ENCODE measurements around the gene ATF7IP. TPM values are rescaled to one million over a fixed set of nuclear protein-coding genes. Genes with fewer than 3 reads are reported as not detected.
"Not testable (repeated sequence)": the region's sequence is repeated elsewhere in the genome, so short reads cannot be mapped to it uniquely, and the experiment has no call there.

The ATF7IP gene
- total RNA-seq, 1 experiment from 2014 or later = 19.5 TPM

GRCh38 chr12:14395074-14395778, 29.7 kb downstream of the ATF7IP start:
- Histone ChIP-seq H3K4me3 (ENCODE audit: insufficient read depth, low read depth, low read length) (no peak overlapping the region), H3K27me3 (ENCODE audit: control insufficient read depth, insufficient read depth, low read length) (no peaks in the 10 kb centered on the region), H3K36me3 (replicated peaks; ENCODE audit: control insufficient read depth, insufficient read depth, low read length) (no peaks in the 10 kb centered on the region; the same call in 1 of the 2 replicates)
- no peak for DNase-seq

DNA sequence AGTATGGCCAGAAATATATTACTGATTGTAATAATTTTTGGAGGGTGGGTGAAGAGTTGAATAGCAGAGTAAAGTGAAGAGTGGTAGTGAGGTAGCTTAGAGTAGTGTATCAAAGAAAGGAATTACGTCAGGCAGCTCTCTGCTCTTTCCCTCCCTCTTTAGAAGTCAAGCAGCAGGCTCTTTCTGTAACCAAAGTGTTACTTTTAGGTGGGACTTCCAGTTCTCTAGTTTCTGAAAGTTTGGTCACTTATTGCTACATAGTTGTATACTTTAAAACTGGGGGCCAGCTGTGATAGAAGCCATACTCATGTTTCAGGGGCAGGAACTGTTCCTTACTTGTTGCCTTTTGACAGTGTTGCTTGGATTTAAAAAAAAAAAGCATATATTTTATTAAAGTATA, 30.6 kb downstream of the ATF7IP start:
- no peak for DNase-seq
- Histone ChIP-seq H3K4me3 (ENCODE audit: insufficient read depth, low read depth, low read length) (no peak overlapping the region), H3K36me3 (replicated peaks; ENCODE audit: control insufficient read depth, insufficient read depth, low read length) (no peaks in the 10 kb centered on the region; the same call in 1 of the 2 replicates), H3K27me3 (ENCODE audit: control insufficient read depth, insufficient read depth, low read length) (no peaks in the 10 kb centered on the region)

- Histone ChIP-seq H3K4me3 (ENCODE audit: insufficient read depth, low read depth, low read length) (no peak overlapping the region), H3K36me3 (replicated peaks; ENCODE audit: control insufficient read depth, insufficient read depth, low read length) (no peaks in the 10 kb centered on the region; the same call in 1 of the 2 replicates), H3K27me3 (ENCODE audit: control insufficient read depth, insufficient read depth, low read length) (no peaks in the 10 kb centered on the region)
- no peak for DNase-seq
Measured at GRCh38 chr12:14399871-14400270, 34.4 kb downstream of the ATF7IP start.

DNA sequence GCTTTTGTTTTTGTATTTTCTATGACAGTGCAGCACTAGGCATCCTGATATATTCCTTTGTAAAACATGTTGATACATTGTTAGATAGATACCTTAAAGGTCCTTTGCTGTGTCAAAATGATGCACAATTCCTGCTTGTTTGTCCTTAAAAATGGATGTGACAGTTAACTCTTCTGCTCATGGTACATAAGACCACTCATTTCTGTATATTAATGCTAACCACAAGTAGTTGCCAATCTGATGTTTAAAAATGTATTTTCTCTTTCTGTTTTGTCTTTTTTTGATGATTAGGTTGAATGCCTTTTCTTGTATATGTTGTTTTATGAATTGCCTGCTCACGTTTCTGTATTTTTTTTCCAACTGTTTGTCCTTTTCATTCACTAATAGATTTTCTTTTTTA, 35.1 kb downstream of the ATF7IP start:
- Histone ChIP-seq H3K36me3 (replicated peaks; ENCODE audit: control insufficient read depth, insufficient read depth, low read length) (no peaks in the 10 kb centered on the region; the same call in 1 of the 2 replicates), H3K27me3 (ENCODE audit: control insufficient read depth, insufficient read depth, low read length) (no peaks in the 10 kb centered on the region), H3K4me3 (ENCODE audit: insufficient read depth, low read depth, low read length) (no peak overlapping the region)
- DNase-seq = no peak

- not testable (repeated sequence) for DNase-seq; H3K36me3 ChIP-seq (replicated peaks; ENCODE audit: control insufficient read depth, insufficient read depth, low read length); H3K27me3 ChIP-seq (ENCODE audit: control insufficient read depth, insufficient read depth, low read length); H3K4me3 ChIP-seq (ENCODE audit: insufficient read depth, low read depth, low read length)
Measured at GRCh38 chr12:14401267-14401666, 35.8 kb downstream of the ATF7IP start.

- Histone ChIP-seq H3K4me3 (ENCODE audit: insufficient read depth, low read depth, low read length) (no peak overlapping the region), H3K27me3 (ENCODE audit: control insufficient read depth, insufficient read depth, low read length) (no peaks in the 10 kb centered on the region), H3K36me3 (replicated peaks; ENCODE audit: control insufficient read depth, insufficient read depth, low read length) (no peaks in the 10 kb centered on the region; the same call in 1 of the 2 replicates)
- DNase-seq = no peak
Measured at GRCh38 chr12:14402697-14403096, 37.2 kb downstream of the ATF7IP start.

- H3K36me3 ChIP-seq (replicated peaks; ENCODE audit: control insufficient read depth, insufficient read depth, low read length) = no peaks in the 10 kb centered on the region; the same call in 1 of the 2 replicates
- no peak overlapping the region for H3K4me3 ChIP-seq (ENCODE audit: insufficient read depth, low read depth, low read length)
- no peak for DNase-seq
- H3K27me3 ChIP-seq (ENCODE audit: control insufficient read depth, insufficient read depth, low read length) = no peaks in the 10 kb centered on the region
Measured at GRCh38 chr12:14403293-14403692, 37.8 kb downstream of the ATF7IP start.

DNA sequence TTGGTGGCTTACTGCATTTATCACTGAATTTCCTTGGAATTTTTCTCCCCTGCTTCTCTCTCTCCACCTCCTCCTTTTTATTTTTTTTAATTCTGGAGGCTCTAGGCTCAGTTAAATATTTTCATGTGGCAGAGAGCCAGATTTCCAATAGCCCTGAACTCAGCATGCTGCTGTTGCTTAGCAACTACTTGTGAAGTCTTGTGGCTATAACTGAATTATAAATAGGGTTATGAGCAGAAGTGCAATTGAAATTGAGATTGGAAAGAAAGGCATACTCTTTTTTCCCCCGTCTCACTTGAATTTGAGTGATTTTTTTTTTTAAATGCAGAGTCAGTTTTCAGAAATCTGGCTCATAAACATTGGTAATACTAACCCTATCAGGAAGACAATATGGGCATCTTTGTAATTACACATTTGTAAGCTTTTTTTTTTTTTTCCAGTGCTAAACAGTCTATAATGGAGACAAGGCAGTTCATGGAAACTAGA, 38.3 kb downstream of the ATF7IP start:
- Histone ChIP-seq H3K36me3 (replicated peaks; ENCODE audit: control insufficient read depth, insufficient read depth, low read length) (no peaks in the 10 kb centered on the region; the same call in 1 of the 2 replicates), H3K4me3 (ENCODE audit: insufficient read depth, low read depth, low read length) (no peak overlapping the region), H3K27me3 (ENCODE audit: control insufficient read depth, insufficient read depth, low read length) (no peaks in the 10 kb centered on the region)
- no peak for DNase-seq

DNA sequence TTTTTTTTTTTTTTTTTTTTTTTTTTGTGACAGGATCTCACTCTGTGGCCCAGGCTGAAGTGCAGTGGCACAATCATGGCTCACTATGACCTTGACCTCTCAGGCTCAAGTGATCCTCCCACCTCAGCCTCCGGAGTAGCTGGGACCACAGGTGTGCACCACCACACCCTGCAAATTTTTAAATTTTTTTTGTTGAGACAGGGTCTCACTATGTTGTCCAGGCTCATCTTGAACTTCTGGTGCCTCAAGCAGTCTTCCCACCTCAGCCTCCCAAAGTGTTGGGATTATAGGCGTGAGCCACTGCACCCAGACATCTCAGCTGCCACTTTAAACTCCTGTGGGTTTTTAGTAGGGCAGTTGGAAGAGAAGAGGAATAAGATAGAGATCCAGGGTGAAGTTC, 39.9 kb downstream of the ATF7IP start:
- H3K36me3 ChIP-seq (replicated peaks; ENCODE audit: control insufficient read depth, insufficient read depth, low read length); H3K4me3 ChIP-seq (ENCODE audit: insufficient read depth, low read depth, low read length); DNase-seq; H3K27me3 ChIP-seq (ENCODE audit: control insufficient read depth, insufficient read depth, low read length): not testable (repeated sequence)

DNA sequence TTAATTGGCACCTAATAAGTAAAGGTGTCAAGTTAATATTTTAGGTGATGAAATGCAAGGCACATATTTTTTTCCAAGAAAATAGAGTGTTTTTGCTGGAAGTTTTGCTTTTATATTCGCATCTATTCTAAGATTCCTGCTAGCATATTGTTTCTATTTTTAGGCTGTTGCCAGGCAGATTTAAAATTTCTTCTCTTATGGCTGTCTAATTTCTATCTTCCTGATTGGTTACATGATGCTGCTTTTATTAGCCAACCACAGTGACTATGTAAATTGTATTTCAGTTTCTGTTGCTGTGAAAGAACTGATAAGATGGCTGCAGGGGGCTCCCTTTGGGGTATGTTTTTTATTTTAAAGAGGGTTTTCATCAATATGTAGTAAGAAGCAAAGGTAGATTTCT, 42.7 kb downstream of the ATF7IP start:
- Histone ChIP-seq H3K36me3 (replicated peaks; ENCODE audit: control insufficient read depth, insufficient read depth, low read length) (no peaks in the 10 kb centered on the region), H3K4me3 (ENCODE audit: insufficient read depth, low read depth, low read length) (no peak overlapping the region), H3K27me3 (ENCODE audit: control insufficient read depth, insufficient read depth, low read length) (no peaks in the 10 kb centered on the region)
- DNase-seq = no peak

- no peak overlapping the region for H3K4me3 ChIP-seq (ENCODE audit: insufficient read depth, low read depth, low read length)
- H3K36me3 ChIP-seq (replicated peaks; ENCODE audit: control insufficient read depth, insufficient read depth, low read length) = no peaks in the 10 kb centered on the region
- H3K27me3 ChIP-seq (ENCODE audit: control insufficient read depth, insufficient read depth, low read length) = no peaks in the 10 kb centered on the region
- no peak for DNase-seq
Measured at GRCh38 chr12:14410177-14410576, 44.7 kb downstream of the ATF7IP start.

- no peak for DNase-seq
- Histone ChIP-seq H3K27me3 (ENCODE audit: control insufficient read depth, insufficient read depth, low read length) (no peaks in the 10 kb centered on the region), H3K36me3 (replicated peaks; ENCODE audit: control insufficient read depth, insufficient read depth, low read length) (no peaks in the 10 kb centered on the region), H3K4me3 (ENCODE audit: insufficient read depth, low read depth, low read length) (no peak overlapping the region)
Measured at GRCh38 chr12:14410841-14411569, 45.5 kb downstream of the ATF7IP start.

DNA sequence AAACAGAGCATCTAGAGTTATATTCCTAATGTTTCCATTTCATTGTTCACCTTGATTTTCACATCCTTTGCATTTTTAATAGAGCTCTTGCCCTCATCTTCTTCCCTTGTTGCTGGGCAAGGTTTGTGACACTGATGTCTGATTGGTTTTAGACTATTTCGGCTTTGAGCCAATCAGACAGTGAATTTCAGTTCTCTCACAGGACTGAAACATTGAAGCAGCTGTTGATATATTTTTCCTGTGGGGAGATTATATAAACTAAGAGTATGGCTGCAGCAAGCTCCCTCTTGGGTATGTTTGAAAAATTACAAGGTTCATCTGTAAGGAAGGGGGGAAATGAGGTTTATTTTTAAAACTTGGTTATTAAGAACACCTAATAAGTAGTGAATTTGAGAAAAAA, 51.2 kb downstream of the ATF7IP start:
- no peaks in the 10 kb centered on the region for H3K36me3 ChIP-seq (replicated peaks; ENCODE audit: control insufficient read depth, insufficient read depth, low read length)
- DNase-seq = peak; percentile 16
- no peaks in the 10 kb centered on the region for H3K27me3 ChIP-seq (ENCODE audit: control insufficient read depth, insufficient read depth, low read length)
- no peak overlapping the region for H3K4me3 ChIP-seq (ENCODE audit: insufficient read depth, low read depth, low read length)

- Histone ChIP-seq H3K4me3 (ENCODE audit: insufficient read depth, low read depth, low read length) (no peak overlapping the region), H3K27me3 (ENCODE audit: control insufficient read depth, insufficient read depth, low read length) (no peaks in the 10 kb centered on the region), H3K36me3 (replicated peaks; ENCODE audit: control insufficient read depth, insufficient read depth, low read length) (no peaks in the 10 kb centered on the region; the same call in 1 of the 2 replicates)
- DNase-seq = peak; percentile 62
Measured at GRCh38 chr12:14417715-14418114, 52.2 kb downstream of the ATF7IP start.

- DNase-seq = no peak
- no peak overlapping the region for H3K4me3 ChIP-seq (ENCODE audit: insufficient read depth, low read depth, low read length)
- no peaks in the 10 kb centered on the region; the same call in 1 of the 2 replicates for H3K36me3 ChIP-seq (replicated peaks; ENCODE audit: control insufficient read depth, insufficient read depth, low read length)
- H3K27me3 ChIP-seq (ENCODE audit: control insufficient read depth, insufficient read depth, low read length) = no peaks in the 10 kb centered on the region
Measured at GRCh38 chr12:14418451-14418890, 53.0 kb downstream of the ATF7IP start.
